ENCODE results near the gene UFD1. TPM values are rescaled to one million over a fixed set of nuclear protein-coding genes. Genes with fewer than 3 reads are reported as not detected.

UFD1 gene
- total RNA-seq, 2 donors from 2014 or later, result 45.7 to 73.6 TPM

DNA sequence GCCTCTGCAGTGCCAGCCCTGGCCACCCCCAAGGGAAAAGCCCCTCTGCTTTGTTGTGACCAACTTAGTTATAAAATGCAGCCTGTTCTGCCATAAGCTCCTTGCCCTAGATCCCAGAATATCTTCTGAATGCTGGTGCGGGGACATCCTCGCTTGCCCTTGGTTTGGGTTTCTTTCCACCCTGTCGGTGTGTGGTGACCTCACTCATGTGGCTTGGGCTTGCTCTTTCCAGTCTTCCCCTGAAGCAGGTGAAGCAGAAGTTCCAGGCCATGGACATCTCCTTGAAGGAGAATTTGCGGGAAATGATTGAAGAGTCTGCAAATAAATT is 28.5 kb upstream of the UFD1 start:
- H3K27ac ChIP-seq, result no peak overlapping the region
- DNase-seq, result no peak
- H3K36me3 ChIP-seq, result no peaks in the 10 kb centered on the region
- intact Hi-C loops (cut with DNase I), result no loop called here
- H3K9me3 ChIP-seq, result no peaks in the 10 kb centered on the region
- H3K4me1 ChIP-seq, result no peaks in the 10 kb centered on the region
- H3K9ac ChIP-seq (ENCODE audit: low read depth in 2 of 2, low read length in 2 of 2), result no peak overlapping the region
- H3K4me3 ChIP-seq, result no peak overlapping the region
- no peak for TF ChIP-seq CTCF (IDR thresholded peaks at IDR 0.05)
- no peaks in the 10 kb centered on the region for H3K27me3 ChIP-seq

DNA sequence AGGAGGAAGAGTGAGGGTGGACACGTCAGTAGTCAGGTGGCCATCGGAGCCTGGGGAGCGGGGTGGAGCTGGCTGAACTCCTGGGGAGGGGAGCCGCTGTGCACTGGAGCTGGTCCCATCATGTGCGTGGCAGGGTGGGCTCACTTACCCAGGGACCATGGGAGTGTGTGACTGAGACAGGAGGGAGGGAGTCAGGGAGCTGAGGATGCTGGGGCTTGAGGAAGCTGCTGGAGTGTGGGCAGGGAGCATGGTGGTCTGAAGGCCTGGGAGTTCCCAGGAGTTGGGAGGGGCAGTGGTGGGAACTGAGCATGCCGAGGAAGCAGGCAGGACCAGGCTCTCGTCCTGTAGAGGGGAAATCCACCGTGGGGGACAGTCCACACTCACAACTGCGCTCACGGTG is 27.2 kb upstream of the UFD1 start:
- Histone ChIP-seq H3K4me1 (no peaks in the 10 kb centered on the region), H3K4me3 (no peak overlapping the region), H3K36me3 (no peaks in the 10 kb centered on the region), H3K9ac (ENCODE audit: low read depth in 2 of 2, low read length in 2 of 2) (no peak overlapping the region), H3K27me3 (no peaks in the 10 kb centered on the region), H3K27ac (no peak overlapping the region), H3K9me3 (no peaks in the 10 kb centered on the region)
- TF ChIP-seq CTCF (IDR thresholded peaks at IDR 0.05), result no peak
- DNase-seq, result no peak
- intact Hi-C loops (cut with DNase I), result no loop called here

DNA sequence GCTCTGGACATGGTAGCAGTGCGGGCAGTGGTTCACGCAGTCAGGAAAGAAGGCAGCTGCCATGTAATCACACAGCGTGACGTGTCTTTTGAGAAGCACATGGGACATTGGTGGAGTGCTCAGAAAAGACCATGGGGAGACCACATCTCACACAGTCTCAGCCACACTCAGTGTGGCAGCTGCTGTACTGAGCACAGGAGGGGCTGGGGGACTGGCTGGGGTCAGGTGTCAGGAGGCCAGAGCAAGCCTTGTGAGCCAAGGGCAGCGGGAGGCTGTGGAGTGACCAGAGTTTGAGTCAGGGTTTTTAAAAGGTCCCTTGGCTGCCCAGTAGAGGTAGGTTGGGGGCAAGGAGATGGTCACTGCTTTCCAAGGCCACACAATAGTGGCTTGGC is 26.7 kb upstream of the UFD1 start:
- H3K9ac ChIP-seq (ENCODE audit: low read depth in 2 of 2, low read length in 2 of 2), result no peak overlapping the region
- no peaks in the 10 kb centered on the region for H3K27me3 ChIP-seq
- intact Hi-C loops (cut with DNase I), result no loop called here
- no peak overlapping the region for H3K27ac ChIP-seq
- DNase-seq, result no peak
- no peaks in the 10 kb centered on the region for H3K9me3 ChIP-seq
- H3K36me3 ChIP-seq, result no peaks in the 10 kb centered on the region
- H3K4me3 ChIP-seq, result no peak overlapping the region
- no peak for TF ChIP-seq CTCF (IDR thresholded peaks at IDR 0.05)
- H3K4me1 ChIP-seq, result no peaks in the 10 kb centered on the region

GRCh38 chr22:19504900-19505734 is 26.1 kb upstream of the UFD1 start:
- Histone ChIP-seq H3K36me3 (no peaks in the 10 kb centered on the region), H3K4me3 (no peak overlapping the region), H3K9me3 (no peaks in the 10 kb centered on the region), H3K9ac (ENCODE audit: low read depth in 2 of 2, low read length in 2 of 2) (no peak overlapping the region), H3K4me1 (no peaks in the 10 kb centered on the region), H3K27me3 (no peaks in the 10 kb centered on the region), H3K27ac (no peak overlapping the region)
- no peak for TF ChIP-seq CTCF (IDR thresholded peaks at IDR 0.05)
- intact Hi-C loops (cut with DNase I), result no loop called here
- no peak for DNase-seq

DNA sequence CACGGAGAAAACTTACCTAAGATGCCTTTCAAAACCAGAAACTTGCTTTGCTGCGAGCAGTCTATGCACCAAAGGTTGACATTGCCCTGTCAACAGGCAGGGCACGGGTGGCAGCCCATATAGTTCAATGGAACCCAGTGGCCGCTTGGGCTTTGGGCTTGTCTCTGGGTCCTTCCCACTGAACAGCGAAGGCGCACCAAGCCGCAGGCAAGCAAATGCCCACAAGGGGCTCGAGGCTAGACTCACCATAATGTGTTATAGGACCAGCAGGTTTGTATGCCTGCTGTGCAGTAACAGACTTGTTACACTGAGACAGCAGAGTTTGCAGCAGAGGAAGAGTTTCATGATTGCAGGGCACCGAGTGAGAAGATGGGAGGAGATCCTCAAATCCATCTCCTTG is 24.9 kb upstream of the UFD1 start:
- TF ChIP-seq CTCF (IDR thresholded peaks at IDR 0.05), result no peak
- Histone ChIP-seq H3K4me1 (no peaks in the 10 kb centered on the region), H3K36me3 (no peaks in the 10 kb centered on the region), H3K9me3 (no peaks in the 10 kb centered on the region), H3K27ac (no peak overlapping the region), H3K27me3 (no peaks in the 10 kb centered on the region), H3K9ac (ENCODE audit: low read depth in 2 of 2, low read length in 2 of 2) (no peak overlapping the region), H3K4me3 (no peak overlapping the region)
- intact Hi-C loops (cut with DNase I), result no loop called here
- no peak for DNase-seq

Data from colonic mucosa (tissue), 4 donors.